NCI-H524 treated with DMSO at 0.1 percent for 48 hours (cell line): ENCODE results near the gene RASEF.
"Not testable (repeated sequence)": the region's sequence is repeated elsewhere in the genome, so short reads cannot be mapped to it uniquely, and the experiment has no call there.

Experiments used
- DNase-seq: peaks from one replicate; lab custom pipeline; 2025; lab: John Stamatoyannopoulos, UW

RASEF gene

DNA sequence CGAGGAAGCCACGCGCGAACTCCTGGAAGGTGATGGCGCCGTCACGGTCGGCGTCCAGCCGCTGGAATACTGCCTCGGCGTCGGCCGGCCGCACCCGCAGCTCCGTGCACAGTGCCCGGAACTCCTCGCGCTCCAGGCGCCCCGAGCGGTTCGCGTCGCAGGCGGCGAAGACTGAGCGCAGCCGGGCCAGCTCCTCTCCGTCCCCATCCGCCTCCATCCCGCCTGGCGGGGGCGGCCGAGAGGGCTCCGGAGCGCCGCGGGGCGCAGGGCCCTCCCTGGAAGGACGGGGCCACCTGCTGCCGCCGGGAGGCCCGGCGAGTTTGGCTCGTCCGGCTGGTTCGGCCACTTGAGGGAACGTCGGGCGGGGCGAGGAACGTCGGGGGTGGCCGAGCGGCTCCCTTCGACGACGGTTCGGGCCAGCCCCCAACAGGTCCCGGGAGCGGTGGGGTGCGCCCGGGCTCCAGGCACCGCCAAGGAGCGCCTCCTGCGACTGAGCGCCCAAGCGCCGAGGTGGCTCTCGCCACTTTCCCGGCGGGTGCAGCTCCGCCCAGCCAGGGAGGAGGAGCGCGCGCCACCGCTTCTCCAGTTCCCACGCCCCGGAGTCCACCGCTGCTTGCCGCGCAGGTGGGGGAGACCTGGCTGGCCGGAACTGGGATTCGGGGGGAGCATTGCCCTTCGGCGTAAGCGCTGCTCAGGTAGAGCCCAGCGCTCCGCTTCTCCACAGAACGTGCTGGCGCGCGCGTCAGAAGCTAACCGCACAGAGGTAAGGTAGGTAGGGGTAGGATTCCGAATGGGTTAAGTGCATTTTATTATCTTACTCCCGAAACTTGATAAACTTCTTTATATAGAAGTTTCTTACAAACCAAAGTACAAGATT, at the start of gene RASEF:
RASEF (minus strand) TSS at position 492 of the 877 bp plus-strand sequence; CDS start at position 217, 275 bp downstream.
- no peak for DNase-seq

DNA sequence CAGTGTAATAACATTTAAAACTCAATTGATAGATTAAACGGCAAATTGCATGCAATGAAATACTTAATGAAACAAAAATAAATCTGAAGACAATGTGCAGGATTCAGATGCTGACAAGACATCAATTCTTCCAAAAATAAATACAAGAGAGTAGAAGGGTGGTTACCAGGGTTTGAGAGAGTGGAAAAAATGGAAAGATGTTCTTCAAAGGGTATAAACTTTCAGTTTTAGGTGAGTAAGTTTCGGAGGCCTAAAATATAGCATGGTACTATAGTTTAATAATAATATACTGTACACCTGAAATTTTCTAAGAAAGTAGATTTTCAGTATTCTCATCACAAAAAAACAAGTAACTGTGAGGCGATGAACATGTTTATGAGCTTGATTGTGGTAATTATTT, 48.2 kb upstream of the RASEF start:
- DNase-seq = no peak

GRCh38 chr9:83109296-83109695, 46.4 kb upstream of the RASEF start:
- DNase-seq = no peak

DNA sequence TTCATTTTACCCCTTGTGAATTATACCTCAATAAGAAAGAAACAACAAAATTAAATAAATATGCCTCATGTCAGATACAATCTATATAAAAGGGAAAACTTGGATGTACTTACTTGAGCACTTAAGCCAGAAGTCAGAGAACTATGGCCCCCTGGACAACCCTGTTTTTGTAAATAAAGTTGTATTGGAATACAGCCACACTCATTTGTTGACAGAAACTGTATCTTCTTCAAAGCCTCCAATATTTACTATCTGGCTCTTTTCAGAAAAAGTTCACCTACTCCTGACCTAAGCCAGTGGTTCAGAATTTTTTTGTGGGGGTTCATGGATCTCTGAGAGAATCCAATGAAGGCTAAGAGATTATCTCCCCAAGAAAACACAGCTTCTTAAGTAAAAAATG, 45.3 kb upstream of the RASEF start:
- no peak for DNase-seq

- no peak for DNase-seq
Observed at GRCh38 chr9:83106772-83107171, 43.8 kb upstream of the RASEF start.

GRCh38 chr9:83106263-83106662, 43.3 kb upstream of the RASEF start:
- no peak for DNase-seq

- DNase-seq = no peak
Observed at GRCh38 chr9:83097633-83098032, 34.7 kb upstream of the RASEF start.

DNA sequence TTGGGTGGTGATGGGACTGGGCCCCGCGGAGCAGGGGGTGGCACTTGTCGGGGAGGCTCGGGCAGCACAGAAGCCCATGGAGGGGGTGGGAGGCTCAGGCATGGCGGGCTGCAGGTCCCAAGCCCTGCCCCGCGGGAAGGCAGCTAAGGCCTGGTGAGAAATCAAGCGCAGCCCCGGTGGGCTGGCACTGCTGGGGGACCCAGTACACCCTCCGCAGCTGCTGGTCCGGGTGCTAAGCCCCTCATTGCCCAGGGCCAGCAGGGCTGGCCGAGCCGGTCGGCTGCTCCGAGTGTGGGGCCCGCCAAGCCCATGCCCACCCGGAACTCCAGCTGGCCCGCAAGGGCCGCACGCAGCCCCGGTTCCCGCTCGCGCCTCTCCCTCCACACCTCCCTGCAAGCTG, 30.4 kb upstream of the RASEF start:
- not testable (repeated sequence) for DNase-seq

GRCh38 chr9:83081846-83082245, 18.9 kb upstream of the RASEF start:
- DNase-seq = peak; percentile 16

- DNase-seq = no peak
Observed at GRCh38 chr9:83081010-83081409, 18.1 kb upstream of the RASEF start.

DNA sequence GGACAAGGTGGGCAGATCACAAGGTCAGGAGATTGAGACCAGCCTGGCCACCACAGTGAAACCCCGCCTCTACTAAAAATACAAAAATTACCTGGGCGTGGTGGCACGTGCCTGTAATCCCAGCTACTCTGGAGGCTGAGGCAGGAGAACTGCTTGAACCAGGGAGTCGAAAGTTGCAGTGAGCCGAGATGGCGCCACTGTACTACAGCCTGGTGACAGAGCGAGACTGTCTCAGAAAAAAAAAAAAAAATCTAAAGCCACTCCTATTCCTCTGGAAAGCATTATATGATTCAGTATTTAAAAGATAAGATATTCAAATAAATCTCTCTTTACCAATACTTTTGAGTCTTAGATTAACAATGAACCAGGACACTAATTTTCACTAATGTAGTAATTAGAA, 13.0 kb upstream of the RASEF start:
- not testable (repeated sequence) for DNase-seq

GRCh38 chr9:83072498-83072897, 9.6 kb upstream of the RASEF start:
- DNase-seq = not testable (repeated sequence)

DNA sequence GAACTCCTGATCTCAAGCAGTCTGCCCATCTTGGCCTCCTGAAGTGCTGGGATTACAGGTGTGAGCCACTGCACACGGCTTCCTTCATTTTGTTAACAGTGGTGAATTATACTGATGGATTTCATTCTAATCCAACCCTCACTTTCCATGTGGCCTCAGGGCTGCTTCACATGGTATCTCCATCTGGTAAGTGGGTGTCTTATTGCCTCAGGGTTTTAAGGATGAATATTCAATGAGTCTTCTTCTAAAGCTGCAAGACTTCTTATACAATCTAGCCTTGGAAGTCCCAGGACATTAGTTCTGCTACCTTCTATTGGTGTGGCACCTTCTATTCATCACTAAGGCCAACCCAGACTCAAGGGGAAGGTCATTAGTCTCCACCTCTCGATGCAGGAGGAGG, 8.7 kb upstream of the RASEF start:
- no peak for DNase-seq

GRCh38 chr9:83070261-83070660, 7.3 kb upstream of the RASEF start:
- DNase-seq = no peak

GRCh38 chr9:83069651-83070050, 6.7 kb upstream of the RASEF start:
- no peak for DNase-seq

DNA sequence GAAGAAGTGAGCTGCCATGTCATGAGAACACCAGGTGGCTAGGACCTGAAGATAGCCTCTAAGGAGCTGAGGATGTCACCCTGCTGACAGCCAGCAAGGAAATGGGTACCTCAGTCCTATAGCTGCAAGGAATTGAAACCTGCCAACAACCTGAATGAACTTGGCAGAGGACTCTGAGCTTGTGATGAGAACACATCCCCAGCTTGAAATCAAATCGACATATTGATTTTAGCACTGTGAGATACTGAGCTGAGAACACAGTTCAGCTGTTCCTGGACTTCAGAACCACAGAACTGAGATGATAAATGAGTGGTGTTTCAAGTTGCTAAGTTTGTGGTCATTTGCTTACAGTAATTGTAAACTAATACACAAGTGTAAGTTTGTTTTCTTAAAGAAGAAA, 5.5 kb upstream of the RASEF start:
- no peak for DNase-seq

GRCh38 chr9:83067579-83067978, 4.6 kb upstream of the RASEF start:
- DNase-seq = no peak

- no peak for DNase-seq
Observed at GRCh38 chr9:83066771-83067170, 3.8 kb upstream of the RASEF start.

DNA sequence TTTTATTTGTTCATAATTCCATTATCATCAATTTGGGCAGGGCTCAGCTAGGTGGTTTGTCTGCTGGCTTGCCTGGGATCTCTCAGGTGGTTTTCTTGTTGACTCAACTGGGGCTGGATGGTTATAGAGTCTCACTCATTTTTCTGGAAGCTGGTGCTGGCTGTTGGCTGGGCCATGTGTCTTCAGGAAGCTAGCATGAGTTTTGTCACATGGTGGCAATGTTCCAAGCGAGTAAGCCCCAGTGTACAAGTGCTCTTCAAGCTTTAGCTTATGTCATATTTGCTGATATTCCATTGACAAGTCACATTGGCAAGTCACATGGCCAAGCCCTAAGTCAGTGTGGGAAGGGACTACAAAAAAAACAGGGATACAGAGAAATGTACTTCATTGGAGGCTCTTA, 2.3 kb upstream of the RASEF start:
- DNase-seq = no peak

GRCh38 chr9:83061990-83062650, 822 bp downstream of the RASEF start:
- DNase-seq = no peak

DNA sequence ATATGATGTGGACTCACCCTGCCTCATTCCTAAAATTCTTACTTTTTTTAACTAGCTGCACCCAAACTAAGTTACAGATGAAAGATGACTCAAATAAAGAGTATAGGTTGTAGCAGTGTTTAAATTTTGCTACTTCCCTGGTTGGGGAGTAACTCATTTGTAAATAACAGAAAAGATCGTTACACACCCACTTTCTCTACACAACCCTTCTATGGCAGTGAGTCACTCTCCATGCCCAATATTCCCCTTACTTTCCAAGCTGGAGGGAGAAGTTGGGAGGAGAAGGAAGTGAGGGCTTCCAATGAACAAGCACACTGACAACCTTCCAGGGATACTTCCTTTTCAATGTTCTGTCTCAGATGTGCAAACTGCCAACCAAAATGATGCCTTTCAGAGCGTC, 1.9 kb downstream of the RASEF start:
- no peak for DNase-seq

DNA sequence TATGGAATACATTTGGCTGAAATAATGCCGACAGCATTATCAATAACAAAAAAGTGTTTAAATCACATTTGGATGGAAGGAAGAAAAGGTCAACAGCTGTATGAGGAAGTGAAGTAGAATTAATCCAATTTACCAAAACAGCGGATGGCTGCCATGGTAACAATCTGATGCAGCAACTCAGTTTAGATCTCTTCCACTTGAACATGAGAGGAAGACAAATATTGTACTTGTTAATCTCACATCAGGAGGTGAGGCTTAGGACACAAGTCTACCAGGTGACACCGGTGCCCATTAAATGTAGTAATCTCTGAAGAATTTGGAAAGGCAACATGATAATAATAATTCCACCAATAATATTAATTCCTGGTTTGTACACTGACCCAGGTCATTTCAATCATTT, 2.4 kb downstream of the RASEF start:
- peak; percentile 27 for DNase-seq

GRCh38 chr9:83059417-83059816, 3.5 kb downstream of the RASEF start:
- no peak for DNase-seq

- DNase-seq = no peak
Observed at GRCh38 chr9:83056911-83057310, 6.0 kb downstream of the RASEF start.
